GM21381 (cell line): ENCODE measurements around the gene RAB34.

Experiments
- ATAC-seq: cut with Tn5 transposase; IDR thresholded peaks from one replicate; pipeline ENCODE4 v1.9.1; 2021; ENCODE audit warnings: mild to moderate bottlenecking, moderate library complexity; ENCODE audit not compliant: unreplicated experiment

RAB34 gene

GRCh38 chr17:28712705-28713415, 4.8 kb downstream of the RAB34 start:
- no peak for ATAC-seq

GRCh38 chr17:28712032-28712704, 5.5 kb downstream of the RAB34 start:
- no peak for ATAC-seq

GRCh38 chr17:28711723-28712031, 6.0 kb downstream of the RAB34 start, which contains the start of gene PROCA1:
TSS of gene PROCA1 (minus strand) at chr17:28711888. CDS start at chr17:28711660, 228 bp downstream.
- peak; percentile 16 for ATAC-seq

GRCh38 chr17:28710861-28711722, 6.6 kb downstream of the RAB34 start:
- ATAC-seq, result peak; percentile 73

- ATAC-seq, result no peak
These were observed 10.3 kb downstream of the RAB34 start for GRCh38 chr17:28707339-28707720.

- no peak for ATAC-seq
These were observed 11.0 kb downstream of the RAB34 start for GRCh38 chr17:28706471-28707338.

GRCh38 chr17:28705728-28706334, 11.8 kb downstream of the RAB34 start:
- ATAC-seq, result no peak

GRCh38 chr17:28705074-28705659, 12.5 kb downstream of the RAB34 start:
- ATAC-seq, result no peak

GRCh38 chr17:28704219-28704858, 13.3 kb downstream of the RAB34 start:
- ATAC-seq, result no peak

GRCh38 chr17:28703552-28704218, 14.0 kb downstream of the RAB34 start:
- ATAC-seq, result no peak

GRCh38 chr17:28702752-28703150, 14.9 kb downstream of the RAB34 start:
- no peak for ATAC-seq

GRCh38 chr17:28702026-28702751, 15.5 kb downstream of the RAB34 start:
- ATAC-seq, result no peak

GRCh38 chr17:28700830-28701492, 16.7 kb downstream of the RAB34 start:
- no peak for ATAC-seq

- no peak for ATAC-seq
These were observed 17.4 kb downstream of the RAB34 start for GRCh38 chr17:28700278-28700677.

- ATAC-seq, result no peak
These were observed 19.3 kb downstream of the RAB34 start for GRCh38 chr17:28698253-28698941.

- ATAC-seq, result no peak
These were observed 23.8 kb downstream of the RAB34 start for GRCh38 chr17:28693869-28694268.

- ATAC-seq, result no peak
These were observed 28.7 kb downstream of the RAB34 start for GRCh38 chr17:28689011-28689410.
